ENCODE results near the gene ARL6.
A peak's percentile ranks its signal among the peaks of the same experiment; 100 is the strongest.
"Not testable (repeated sequence)": the region's sequence is repeated elsewhere in the genome, so short reads cannot be mapped to it uniquely, and the experiment has no call there.

ARL6 gene

GRCh38 chr3:97821774-97822358 is 57.3 kb downstream of the ARL6 start, which contains the start of gene CRYBG3:
TSS of gene CRYBG3 (plus strand) at chr3:97822011. CDS start at chr3:97822207, 196 bp downstream.
- peak; percentile 72 for DNase-seq

GRCh38 chr3:97822359-97822775 is 57.8 kb downstream of the ARL6 start:
- no peak for DNase-seq

- no peak for DNase-seq
These were observed 58.8 kb downstream of the ARL6 start for GRCh38 chr3:97823046-97824004.

GRCh38 chr3:97825101-97825500 is 60.5 kb downstream of the ARL6 start:
- DNase-seq = no peak

GRCh38 chr3:97827741-97828471 is 63.3 kb downstream of the ARL6 start:
- no peak for DNase-seq

GRCh38 chr3:97829198-97829597 is 64.6 kb downstream of the ARL6 start:
- DNase-seq = no peak

- DNase-seq = no peak
These were observed 66.1 kb downstream of the ARL6 start for GRCh38 chr3:97830638-97831037.

- DNase-seq = no peak
These were observed 66.6 kb downstream of the ARL6 start for GRCh38 chr3:97831140-97831539.

GRCh38 chr3:97833184-97833583 is 68.6 kb downstream of the ARL6 start:
- not testable (repeated sequence) for DNase-seq

GRCh38 chr3:97835761-97836160 is 71.2 kb downstream of the ARL6 start:
- no peak for DNase-seq

- DNase-seq = no peak
These were observed 73.8 kb downstream of the ARL6 start for GRCh38 chr3:97838393-97838792.

- no peak for DNase-seq
These were observed 75.4 kb downstream of the ARL6 start for GRCh38 chr3:97839944-97840343.

GRCh38 chr3:97841304-97841703 is 76.7 kb downstream of the ARL6 start:
- no peak for DNase-seq

GRCh38 chr3:97841956-97842355 is 77.4 kb downstream of the ARL6 start:
- no peak for DNase-seq

GRCh38 chr3:97848779-97849178 is 84.2 kb downstream of the ARL6 start:
- no peak for DNase-seq
